ENCODE data around the gene ADARB2. TPM values are rescaled to one million over a fixed set of nuclear protein-coding genes. Genes with fewer than 3 reads are reported as not detected.

ADARB2 gene
- total and polyA plus RNA-seq, 10 of the 15 experiments (the other 5 are each of a cell fraction or from before 2014, with no cell fraction given): 0.02 to 4.1 (median 0.76) TPM

- ChIA-PET CTCF (no interaction called here), SMC1A (ENCODE audit: uncharacterized antibody, unreplicated experiment) (interaction anchor here (0.7 kb wide), 1 partner anchor 102 kb away, joined by 3 read pairs; no protein-coding TSS in a partner anchor), POLR2A (no interaction called here), RAD21 (ENCODE audit: unreplicated experiment) (no interaction called here)
- Histone ChIP-seq H3K9ac (ENCODE audit: control insufficient read depth, insufficient read depth, low read length) (no peak overlapping the region), H3K79me2 (ENCODE audit: control insufficient read depth, insufficient read depth, low read length) (no peaks in the 10 kb centered on the region), H3K4me2 (ENCODE audit: control insufficient read depth, insufficient read depth) (no peak overlapping the region), H2AFZ (ENCODE audit: control insufficient read depth, low read depth, low read length) (no peak overlapping the region), H3K4me1 (ENCODE audit: control insufficient read depth, insufficient read depth, low read length) (no peaks in the 10 kb centered on the region), H3K36me3 (ENCODE audit: control insufficient read depth in 2 of 2, insufficient read depth in 2 of 2, low read length in 1 of 2) (no peaks in the 10 kb centered on the region), H3K27me3 (replicated peaks in 1 of 2; ENCODE audit: control insufficient read depth in 2 of 2, insufficient read depth in 2 of 2, low read length in 1 of 2) (no peaks in the 10 kb centered on the region), H3K27ac (ENCODE audit: control insufficient read depth, insufficient read depth) (no peak overlapping the region), H3K9me3 (replicated peaks; ENCODE audit: control insufficient read depth, insufficient read depth, low read length) (no peaks in the 10 kb centered on the region), H3K4me3 (no peak overlapping the region), H4K20me1 (ENCODE audit: control insufficient read depth, insufficient read depth) (no peaks in the 10 kb centered on the region)
- ATAC-seq (no peak), FAIRE-seq (no peak), DNase-seq (ENCODE audit: low read depth, low spot score) (no peak)
- intact Hi-C loops (cut with micrococcal nuclease; ENCODE audit: unreplicated experiment): no loop called here
- no TSS peak for BruUV-seq (replicated peaks)
- 79% methylated on average over 15 of the region's 15 CpGs for whole genome bisulfite sequencing (ENCODE audit: insufficient coverage, insufficient replicate concordance, low lambda C conversion rate, missing lambda C conversion rate)
- in situ Hi-C loops (cut with MboI): no loop called here
- TF ChIP-seq IKZF1 (conservative IDR thresholded peaks at IDR 0.05): no peak
- no peak for TF ChIP-seq TCF3 (IDR thresholded peaks at IDR 0.05; ENCODE audit: borderline replicate concordance, insufficient read depth, low read depth, low read length)
- no peak for TF ChIP-seq ZNF687 (IDR thresholded peaks at IDR 0.05)
- no peak for TF ChIP-seq FOS (IDR thresholded peaks at IDR 0.05; ENCODE audit: borderline replicate concordance, extremely low read depth, insufficient read length)
- TF ChIP-seq ZNF622 (IDR thresholded peaks at IDR 0.05): no peak
- TF ChIP-seq NFYB (IDR thresholded peaks at IDR 0.05; ENCODE audit: insufficient read depth, low read depth, low read length): no peak
- no peak for TF ChIP-seq KAT2A (conservative IDR thresholded peaks at IDR 0.05; ENCODE audit: control insufficient read depth, low read depth, low read length)
- TF ChIP-seq EED (IDR thresholded peaks at IDR 0.05; ENCODE audit: low read depth): no peak
- no peak for TF ChIP-seq ZNF274 (IDR thresholded peaks at IDR 0.05; ENCODE audit: insufficient read depth, insufficient read length)
- no peak for TF ChIP-seq ZBTB11 (CRISPR knock-in tag; IDR thresholded peaks at IDR 0.05)
- no peak for TF ChIP-seq REST (IDR thresholded peaks at IDR 0.05; ENCODE audit: low read depth, low read length)
- TF ChIP-seq IRF5 (IDR thresholded peaks at IDR 0.05; ENCODE audit: borderline replicate concordance): no peak
- TF ChIP-seq ZBED1 (IDR thresholded peaks at IDR 0.05; ENCODE audit: borderline replicate concordance): no peak
Measured at GRCh38 chr10:1527951-1528350, 209.4 kb downstream of the ADARB2 start.

All from GM12878 (cell line).